ENCODE results near the gene NXNL1. TPM values are rescaled to one million over a fixed set of nuclear protein-coding genes. Genes with fewer than 3 reads are reported as not detected.
A peak's percentile ranks its signal among the peaks of the same experiment; 100 is the strongest.

The NXNL1 gene
- total and polyA plus RNA-seq, 2 of the 13 experiments (the other 11 are each of a cell fraction or from before 2014, with no cell fraction given): not detected

DNA sequence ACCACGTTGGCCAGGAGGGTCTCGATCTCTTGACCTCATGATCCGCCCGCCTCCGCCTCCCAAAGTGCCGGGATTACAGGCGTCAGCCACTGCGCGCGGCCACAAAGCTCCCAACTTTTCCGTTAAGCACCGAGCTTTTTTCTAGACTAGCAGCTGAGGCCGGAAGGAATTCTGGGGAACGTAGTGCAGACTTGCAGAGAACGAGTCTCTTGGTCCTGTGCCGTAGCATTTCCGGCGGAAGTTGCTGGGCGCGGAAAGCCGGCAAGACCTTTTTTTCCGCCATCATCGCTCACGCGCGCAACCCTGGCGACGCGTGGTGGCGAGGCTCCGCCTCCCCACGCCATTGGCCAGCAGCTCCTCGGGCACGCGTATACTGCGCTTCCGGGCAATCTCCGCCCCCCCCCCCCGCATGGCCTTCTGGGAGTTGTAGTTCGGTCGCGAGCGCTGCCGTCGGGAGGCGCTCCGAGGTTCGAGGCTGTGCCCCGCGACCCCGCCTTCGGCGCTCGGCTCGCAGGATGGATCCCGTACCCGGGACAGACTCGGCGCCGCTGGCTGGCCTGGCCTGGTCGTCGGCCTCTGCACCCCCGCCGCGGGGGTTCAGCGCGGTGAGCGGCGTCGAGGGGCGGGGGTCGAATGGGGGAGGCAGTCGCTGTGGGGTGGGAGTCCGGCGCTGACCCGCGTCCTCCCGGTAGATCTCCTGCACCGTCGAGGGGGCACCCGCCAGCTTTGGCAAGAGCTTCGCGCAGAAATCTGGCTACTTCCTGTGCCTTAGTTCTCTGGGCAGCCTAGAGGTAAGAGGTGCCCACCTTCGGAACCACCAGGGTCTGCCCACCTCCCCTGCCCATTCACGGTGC, 40.9 kb downstream of the NXNL1 start, which contains the start of gene MVB12A (continued):
- TF ChIP-seq, protein P1, sequence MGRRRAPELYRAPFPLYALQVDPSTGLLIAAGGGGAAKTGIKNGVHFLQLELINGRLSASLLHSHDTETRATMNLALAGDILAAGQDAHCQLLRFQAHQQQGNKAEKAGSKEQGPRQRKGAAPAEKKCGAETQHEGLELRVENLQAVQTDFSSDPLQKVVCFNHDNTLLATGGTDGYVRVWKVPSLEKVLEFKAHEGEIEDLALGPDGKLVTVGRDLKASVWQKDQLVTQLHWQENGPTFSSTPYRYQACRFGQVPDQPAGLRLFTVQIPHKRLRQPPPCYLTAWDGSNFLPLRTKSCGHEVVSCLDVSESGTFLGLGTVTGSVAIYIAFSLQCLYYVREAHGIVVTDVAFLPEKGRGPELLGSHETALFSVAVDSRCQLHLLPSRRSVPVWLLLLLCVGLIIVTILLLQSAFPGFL (CRISPR knock-in tag; IDR thresholded peaks at IDR 0.05): no peak
- no peak for TF ChIP-seq SETDB1 (CRISPR knock-in tag; IDR thresholded peaks at IDR 0.05; ENCODE audit: borderline replicate concordance)
- 0 out of 2 replicates have a peak, but pooled peaks have one; percentile 25 for TF ChIP-seq MXD4 (CRISPR knock-in tag; IDR thresholded peaks at IDR 0.05)
- peak; percentile 95 for TF ChIP-seq GABPA (IDR thresholded peaks at IDR 0.05; ENCODE audit: low read depth, low read length)
- TF ChIP-seq GABPA (CRISPR knock-in tag; IDR thresholded peaks at IDR 0.05; ENCODE audit: low read depth): peak; percentile 97
- TF ChIP-seq FOXO1 (CRISPR knock-in tag; IDR thresholded peaks at IDR 0.05): no peak
- TF ChIP-seq ZNF761 (CRISPR knock-in tag; conservative IDR thresholded peaks at IDR 0.05): 0 out of 2 replicates have a peak, but pooled peaks have one; percentile 35
- TF ChIP-seq, protein P2, sequence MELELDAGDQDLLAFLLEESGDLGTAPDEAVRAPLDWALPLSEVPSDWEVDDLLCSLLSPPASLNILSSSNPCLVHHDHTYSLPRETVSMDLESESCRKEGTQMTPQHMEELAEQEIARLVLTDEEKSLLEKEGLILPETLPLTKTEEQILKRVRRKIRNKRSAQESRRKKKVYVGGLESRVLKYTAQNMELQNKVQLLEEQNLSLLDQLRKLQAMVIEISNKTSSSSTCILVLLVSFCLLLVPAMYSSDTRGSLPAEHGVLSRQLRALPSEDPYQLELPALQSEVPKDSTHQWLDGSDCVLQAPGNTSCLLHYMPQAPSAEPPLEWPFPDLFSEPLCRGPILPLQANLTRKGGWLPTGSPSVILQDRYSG (CRISPR knock-in tag; IDR thresholded peaks at IDR 0.05): no peak
- TF ChIP-seq, protein P3, sequence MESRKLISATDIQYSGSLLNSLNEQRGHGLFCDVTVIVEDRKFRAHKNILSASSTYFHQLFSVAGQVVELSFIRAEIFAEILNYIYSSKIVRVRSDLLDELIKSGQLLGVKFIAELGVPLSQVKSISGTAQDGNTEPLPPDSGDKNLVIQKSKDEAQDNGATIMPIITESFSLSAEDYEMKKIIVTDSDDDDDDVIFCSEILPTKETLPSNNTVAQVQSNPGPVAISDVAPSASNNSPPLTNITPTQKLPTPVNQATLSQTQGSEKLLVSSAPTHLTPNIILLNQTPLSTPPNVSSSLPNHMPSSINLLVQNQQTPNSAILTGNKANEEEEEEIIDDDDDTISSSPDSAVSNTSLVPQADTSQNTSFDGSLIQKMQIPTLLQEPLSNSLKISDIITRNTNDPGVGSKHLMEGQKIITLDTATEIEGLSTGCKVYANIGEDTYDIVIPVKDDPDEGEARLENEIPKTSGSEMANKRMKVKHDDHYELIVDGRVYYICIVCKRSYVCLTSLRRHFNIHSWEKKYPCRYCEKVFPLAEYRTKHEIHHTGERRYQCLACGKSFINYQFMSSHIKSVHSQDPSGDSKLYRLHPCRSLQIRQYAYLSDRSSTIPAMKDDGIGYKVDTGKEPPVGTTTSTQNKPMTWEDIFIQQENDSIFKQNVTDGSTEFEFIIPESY (CRISPR knock-in tag; IDR thresholded peaks at IDR 0.05): no peak
- TF ChIP-seq SNAI1 (CRISPR knock-in tag; IDR thresholded peaks at IDR 0.05; ENCODE audit: borderline replicate concordance): no peak
- TF ChIP-seq, protein P4, sequence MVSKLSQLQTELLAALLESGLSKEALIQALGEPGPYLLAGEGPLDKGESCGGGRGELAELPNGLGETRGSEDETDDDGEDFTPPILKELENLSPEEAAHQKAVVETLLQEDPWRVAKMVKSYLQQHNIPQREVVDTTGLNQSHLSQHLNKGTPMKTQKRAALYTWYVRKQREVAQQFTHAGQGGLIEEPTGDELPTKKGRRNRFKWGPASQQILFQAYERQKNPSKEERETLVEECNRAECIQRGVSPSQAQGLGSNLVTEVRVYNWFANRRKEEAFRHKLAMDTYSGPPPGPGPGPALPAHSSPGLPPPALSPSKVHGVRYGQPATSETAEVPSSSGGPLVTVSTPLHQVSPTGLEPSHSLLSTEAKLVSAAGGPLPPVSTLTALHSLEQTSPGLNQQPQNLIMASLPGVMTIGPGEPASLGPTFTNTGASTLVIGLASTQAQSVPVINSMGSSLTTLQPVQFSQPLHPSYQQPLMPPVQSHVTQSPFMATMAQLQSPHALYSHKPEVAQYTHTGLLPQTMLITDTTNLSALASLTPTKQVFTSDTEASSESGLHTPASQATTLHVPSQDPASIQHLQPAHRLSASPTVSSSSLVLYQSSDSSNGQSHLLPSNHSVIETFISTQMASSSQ (IDR thresholded peaks at IDR 0.05; ENCODE audit: low read depth): no peak
- TF ChIP-seq, protein P4 (CRISPR knock-in tag; IDR thresholded peaks at IDR 0.05; ENCODE audit: borderline replicate concordance): peak; percentile 48; the same call in 1 of the 2 replicates
- no peak for TF ChIP-seq ZNF614 (CRISPR knock-in tag; IDR thresholded peaks at IDR 0.05; ENCODE audit: borderline replicate concordance)
- TF ChIP-seq, protein P5, sequence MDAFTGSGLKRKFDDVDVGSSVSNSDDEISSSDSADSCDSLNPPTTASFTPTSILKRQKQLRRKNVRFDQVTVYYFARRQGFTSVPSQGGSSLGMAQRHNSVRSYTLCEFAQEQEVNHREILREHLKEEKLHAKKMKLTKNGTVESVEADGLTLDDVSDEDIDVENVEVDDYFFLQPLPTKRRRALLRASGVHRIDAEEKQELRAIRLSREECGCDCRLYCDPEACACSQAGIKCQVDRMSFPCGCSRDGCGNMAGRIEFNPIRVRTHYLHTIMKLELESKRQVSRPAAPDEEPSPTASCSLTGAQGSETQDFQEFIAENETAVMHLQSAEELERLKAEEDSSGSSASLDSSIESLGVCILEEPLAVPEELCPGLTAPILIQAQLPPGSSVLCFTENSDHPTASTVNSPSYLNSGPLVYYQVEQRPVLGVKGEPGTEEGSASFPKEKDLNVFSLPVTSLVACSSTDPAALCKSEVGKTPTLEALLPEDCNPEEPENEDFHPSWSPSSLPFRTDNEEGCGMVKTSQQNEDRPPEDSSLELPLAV (CRISPR knock-in tag; conservative IDR thresholded peaks at IDR 0.05; ENCODE audit: low read depth): no peak
- TF ChIP-seq ATF1 (CRISPR knock-in tag; IDR thresholded peaks at IDR 0.05): peak; percentile 81
- TF ChIP-seq ZBTB20 (CRISPR knock-in tag; IDR thresholded peaks at IDR 0.05; ENCODE audit: borderline replicate concordance, low read depth): no peak
- TF ChIP-seq MED8 (CRISPR knock-in tag; IDR thresholded peaks at IDR 0.05; ENCODE audit: insufficient replicate concordance): no peak
- TF ChIP-seq ZNF780A (CRISPR knock-in tag; IDR thresholded peaks at IDR 0.05): no peak

All from HepG2 (cell line).